GM18511 (cell line): Measurements from ENCODE around the gene B4GAT1.
A peak's percentile ranks its signal among the peaks of the same experiment; 100 is the strongest.
"Not testable (repeated sequence)": the region's sequence is repeated elsewhere in the genome, so short reads cannot be mapped to it uniquely, and the experiment has no call there.

ENCODE experiments used
- ATAC-seq: cut with Tn5 transposase; IDR thresholded peaks from one replicate; pipeline ENCODE4 v1.9.1; 2021; ENCODE audit warnings: mild to moderate bottlenecking, moderate library complexity; ENCODE audit not compliant: unreplicated experiment

Gene B4GAT1

DNA sequence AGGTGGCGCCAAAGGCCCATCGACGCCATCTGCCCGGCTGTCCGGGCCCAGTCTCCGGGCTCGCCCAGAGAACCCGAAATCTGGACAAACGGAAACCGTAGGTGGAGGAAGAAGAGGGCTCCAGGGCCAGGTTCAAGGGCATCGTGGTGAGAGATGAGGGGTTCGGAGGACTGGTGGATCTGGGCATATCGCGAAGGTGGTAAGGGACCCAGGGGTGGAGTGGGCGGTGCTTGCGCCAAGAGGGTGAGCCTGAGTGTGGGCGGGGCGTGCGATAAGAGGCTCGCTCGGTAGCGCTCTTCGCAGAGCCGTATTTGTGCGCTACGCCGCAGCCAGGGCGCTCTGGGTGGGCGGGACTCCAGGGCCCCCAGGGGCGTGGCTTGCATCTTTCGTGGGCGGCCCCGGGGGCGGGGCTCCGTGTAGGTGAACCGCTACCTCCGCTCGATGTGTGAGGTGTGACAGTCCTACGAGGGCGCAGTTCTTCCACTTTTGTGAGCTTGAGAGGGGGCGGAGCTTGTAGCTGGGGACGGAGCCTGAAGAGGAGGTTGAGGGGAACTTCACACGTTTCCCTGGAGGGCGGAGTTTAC, 35.4 kb downstream of the B4GAT1 start:
- peak; percentile 80 for ATAC-seq

DNA sequence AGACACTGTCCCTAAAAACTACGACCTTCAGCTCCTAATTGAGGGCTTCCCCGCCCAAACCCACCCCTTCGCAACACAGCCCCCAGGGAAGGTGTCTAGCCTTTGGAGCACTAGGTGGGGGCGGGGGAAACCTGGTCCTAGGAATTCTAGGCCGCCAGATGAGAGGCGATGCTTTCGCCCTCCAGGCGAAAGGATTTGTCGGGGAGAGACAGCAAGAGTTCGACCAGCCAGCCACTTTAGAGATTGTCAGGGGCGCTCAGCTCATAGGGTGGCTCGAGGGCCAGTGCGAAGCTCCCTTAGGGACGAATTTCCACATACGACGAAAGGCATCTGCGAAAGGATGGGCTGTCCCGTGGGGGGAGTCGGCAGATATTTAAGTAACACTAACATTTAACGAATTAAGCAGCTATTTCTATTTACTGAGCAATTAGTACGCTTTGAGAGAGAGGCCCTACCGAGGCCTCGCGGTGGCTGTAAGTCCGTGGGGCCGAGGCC, 35.9 kb downstream of the B4GAT1 start:
- ATAC-seq: no peak

DNA sequence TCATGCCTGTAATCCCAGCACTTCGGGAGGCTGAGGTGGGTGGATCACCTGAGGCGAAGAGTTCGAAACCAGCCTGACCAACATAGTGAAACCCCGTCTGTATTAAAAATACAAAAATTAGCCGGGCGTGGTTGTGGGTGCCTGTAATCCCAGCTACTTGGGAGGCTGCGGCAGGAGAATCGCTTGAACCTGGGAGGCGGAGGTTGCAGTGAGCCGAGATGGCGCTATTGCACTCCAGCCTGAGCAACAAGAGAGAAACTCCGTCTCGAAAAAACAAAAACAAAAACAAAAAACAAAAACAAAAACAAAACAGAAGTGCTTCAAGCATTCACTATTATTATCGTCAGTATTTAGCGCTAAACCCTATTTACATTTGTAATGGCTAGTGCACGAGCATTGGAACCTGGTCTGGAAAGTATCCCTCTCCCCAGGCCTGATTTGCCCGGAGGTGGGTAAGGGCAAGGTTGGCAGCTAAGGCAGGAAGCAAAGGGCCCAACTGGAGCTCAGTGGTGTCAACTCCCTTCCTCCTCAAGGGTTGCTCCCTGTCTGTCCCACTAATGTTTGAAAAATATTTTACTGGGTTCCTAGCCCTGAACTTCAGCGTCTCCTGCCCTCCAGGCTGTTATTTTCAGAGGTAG, 36.5 kb downstream of the B4GAT1 start:
- not testable (repeated sequence) for ATAC-seq

- ATAC-seq: no peak
These were observed 37.1 kb downstream of the B4GAT1 start for GRCh38 chr11:66310324-66310723.

GRCh38 chr11:66309475-66309874, 38.0 kb downstream of the B4GAT1 start:
- ATAC-seq: no peak

DNA sequence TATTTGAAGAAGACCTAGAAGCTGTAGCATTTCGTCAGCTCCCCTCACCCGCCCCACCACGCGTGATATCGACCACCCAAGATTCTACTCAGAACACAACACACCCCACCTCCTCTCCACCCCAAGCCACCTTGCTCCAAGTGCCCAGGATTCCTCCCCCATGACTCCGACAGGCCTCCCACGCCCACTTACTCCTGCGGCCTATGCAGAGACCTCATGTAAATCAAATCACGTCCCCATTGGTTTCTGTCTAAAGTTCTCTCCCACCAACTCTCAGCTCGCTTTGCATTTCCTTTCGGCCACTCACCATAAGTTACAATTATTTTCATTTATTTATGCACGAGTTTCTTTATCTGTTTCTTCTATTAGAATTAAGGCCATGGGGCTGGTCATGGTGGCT, 44.8 kb downstream of the B4GAT1 start:
- no peak for ATAC-seq

- no peak for ATAC-seq
These were observed 48.2 kb downstream of the B4GAT1 start for GRCh38 chr11:66299186-66299585.

- no peak for ATAC-seq
These were observed 49.8 kb downstream of the B4GAT1 start for GRCh38 chr11:66297610-66298009.
